Activated T-helper 1 cell treated with Interleukin-2 at 50 U/mL for 16 hours (primary cell): ENCODE data around the gene ST6GALNAC1.

Experiments
- DNase-seq: peaks from one replicate; pipeline ENCODE4 v3.0.0-alpha.2; 2020; ENCODE audit warnings: low read depth

The ST6GALNAC1 gene

GRCh38 chr17:76676629-76677028, 33.1 kb upstream of the ST6GALNAC1 start:
- DNase-seq, result no peak

GRCh38 chr17:76675648-76676047, 32.1 kb upstream of the ST6GALNAC1 start:
- DNase-seq, result no peak

- no peak for DNase-seq
Measured at GRCh38 chr17:76674600-76674999, 31.0 kb upstream of the ST6GALNAC1 start.

GRCh38 chr17:76673729-76674128, 30.2 kb upstream of the ST6GALNAC1 start:
- DNase-seq, result no peak

- DNase-seq, result no peak
Measured at GRCh38 chr17:76672892-76673291, 29.3 kb upstream of the ST6GALNAC1 start.

GRCh38 chr17:76672270-76672851, 28.8 kb upstream of the ST6GALNAC1 start:
- DNase-seq, result no peak

GRCh38 chr17:76671912-76672262, 28.3 kb upstream of the ST6GALNAC1 start:
- no peak for DNase-seq

- peak; percentile 97 for DNase-seq
Measured at GRCh38 chr17:76671123-76671911, 27.8 kb upstream of the ST6GALNAC1 start.

GRCh38 chr17:76670718-76671122, 27.2 kb upstream of the ST6GALNAC1 start:
- DNase-seq, result no peak

- DNase-seq, result no peak
Measured at GRCh38 chr17:76670020-76670717, 26.6 kb upstream of the ST6GALNAC1 start.

- DNase-seq, result no peak
Measured at GRCh38 chr17:76667786-76668453, 24.4 kb upstream of the ST6GALNAC1 start.

- DNase-seq, result no peak
Measured at GRCh38 chr17:76667491-76667755, 23.9 kb upstream of the ST6GALNAC1 start.

- no peak for DNase-seq
Measured at GRCh38 chr17:76660656-76661042, 17.1 kb upstream of the ST6GALNAC1 start.

- DNase-seq, result no peak
Measured at GRCh38 chr17:76659928-76660655, 16.5 kb upstream of the ST6GALNAC1 start.

GRCh38 chr17:76658242-76658662, 14.7 kb upstream of the ST6GALNAC1 start:
- DNase-seq, result no peak

- no peak for DNase-seq
Measured at GRCh38 chr17:76657505-76658241, 14.1 kb upstream of the ST6GALNAC1 start.

- no peak for DNase-seq
Measured at GRCh38 chr17:76654408-76654807, 10.9 kb upstream of the ST6GALNAC1 start.

GRCh38 chr17:76650504-76650903, 6.9 kb upstream of the ST6GALNAC1 start:
- no peak for DNase-seq

GRCh38 chr17:76646712-76647111, 3.2 kb upstream of the ST6GALNAC1 start:
- DNase-seq, result no peak

GRCh38 chr17:76645481-76645880, 1.9 kb upstream of the ST6GALNAC1 start:
- DNase-seq, result no peak

- DNase-seq, result no peak
Measured at GRCh38 chr17:76644995-76645394, 1.4 kb upstream of the ST6GALNAC1 start.

- no peak for DNase-seq
Measured at GRCh38 chr17:76642994-76643393, 563 bp downstream of the ST6GALNAC1 start.
